Measurements from ENCODE around the gene SFI1.
A peak's percentile ranks its signal among the peaks of the same experiment; 100 is the strongest.
"Not testable (repeated sequence)": the region's sequence is repeated elsewhere in the genome, so short reads cannot be mapped to it uniquely, and the experiment has no call there.

SFI1 gene

GRCh38 chr22:31540166-31540565 is 43.8 kb downstream of the SFI1 start:
- H3K18ac ChIP-seq (ENCODE audit: low read depth in 1 of 2, low read length in 2 of 2); H2BK120ac ChIP-seq (ENCODE audit: low read depth, low read length); H3K4me3 ChIP-seq (ENCODE audit: insufficient read depth in 1 of 2, low read depth in 1 of 2, low read length in 2 of 2); H3K4me2 ChIP-seq (ENCODE audit: low read length, poor library complexity, severe bottlenecking); H2AK5ac ChIP-seq (ENCODE audit: low read length, severe bottlenecking); H3K9me3 ChIP-seq (ENCODE audit: control insufficient read depth, low read length); H2BK15ac ChIP-seq (ENCODE audit: low read depth, poor library complexity, severe bottlenecking); H3K79me1 ChIP-seq (replicated peaks; ENCODE audit: low read length, poor library complexity, severe bottlenecking); DNase-seq; H3K27me3 ChIP-seq (ENCODE audit: control insufficient read depth in 1 of 2, insufficient read depth in 1 of 2, low read length in 2 of 2); H3K27ac ChIP-seq (ENCODE audit: low read length, poor library complexity, severe bottlenecking); H2BK5ac ChIP-seq (ENCODE audit: low read depth, low read length, poor library complexity, severe bottlenecking); H3K4me1 ChIP-seq (ENCODE audit: control insufficient read depth, insufficient read depth, low read depth, low read length); H3K9ac ChIP-seq (ENCODE audit: low read length); H2BK12ac ChIP-seq (ENCODE audit: low read length in 2 of 2); H2AFZ ChIP-seq (ENCODE audit: low read depth, low read length); H3K4ac ChIP-seq (ENCODE audit: low read depth in 1 of 2, low read length in 2 of 2); H3K23ac ChIP-seq (ENCODE audit: low read length in 2 of 2); H4K8ac ChIP-seq (ENCODE audit: low read length); H3K14ac ChIP-seq (ENCODE audit: low read length in 2 of 2); H3K36me3 ChIP-seq (ENCODE audit: control insufficient read depth in 1 of 2, insufficient read depth in 2 of 2, low read depth in 1 of 2, low read length in 2 of 2); H4K91ac ChIP-seq (ENCODE audit: low read length): not testable (repeated sequence)
- 100% methylated on average over 3 of the region's 4 CpGs for WGBS

- WGBS = 95% methylated on average over 5 of the region's 5 CpGs
- H2AK5ac ChIP-seq (ENCODE audit: low read length, severe bottlenecking) = no peak overlapping the region
- no peak overlapping the region for H3K4me3 ChIP-seq (ENCODE audit: insufficient read depth in 1 of 2, low read depth in 1 of 2, low read length in 2 of 2)
- no peak overlapping the region for H3K4me2 ChIP-seq (ENCODE audit: low read length, poor library complexity, severe bottlenecking)
- no peaks in the 10 kb centered on the region for H3K9me3 ChIP-seq (ENCODE audit: control insufficient read depth, low read length)
- H2BK120ac ChIP-seq (ENCODE audit: low read depth, low read length) = no peak overlapping the region
- H3K4me1 ChIP-seq (ENCODE audit: control insufficient read depth, insufficient read depth, low read depth, low read length) = peaks cover 7% of the 10 kb centered on the region
- no peak overlapping the region for H2BK5ac ChIP-seq (ENCODE audit: low read depth, low read length, poor library complexity, severe bottlenecking)
- H2AFZ ChIP-seq (ENCODE audit: low read depth, low read length) = no peak overlapping the region
- H3K79me1 ChIP-seq (replicated peaks; ENCODE audit: low read length, poor library complexity, severe bottlenecking) = peaks cover 1% of the 10 kb centered on the region
- no peak overlapping the region for H2BK15ac ChIP-seq (ENCODE audit: low read depth, poor library complexity, severe bottlenecking)
- H3K23ac ChIP-seq (ENCODE audit: low read length in 2 of 2) = no peak overlapping the region
- no peaks in the 10 kb centered on the region for H3K27me3 ChIP-seq (ENCODE audit: control insufficient read depth in 1 of 2, insufficient read depth in 1 of 2, low read length in 2 of 2)
- no peak overlapping the region for H3K9ac ChIP-seq (ENCODE audit: low read length)
- H3K36me3 ChIP-seq (ENCODE audit: control insufficient read depth in 1 of 2, insufficient read depth in 2 of 2, low read depth in 1 of 2, low read length in 2 of 2) = peaks cover 2 to 5% of the 10 kb centered on the region in 2 experiments
- H3K27ac ChIP-seq (ENCODE audit: low read length, poor library complexity, severe bottlenecking) = no peak overlapping the region
- no peak overlapping the region for H3K14ac ChIP-seq (ENCODE audit: low read length in 2 of 2)
- H4K91ac ChIP-seq (ENCODE audit: low read length) = no peak overlapping the region
- no peak overlapping the region for H4K8ac ChIP-seq (ENCODE audit: low read length)
- H3K18ac ChIP-seq (ENCODE audit: low read depth in 1 of 2, low read length in 2 of 2) = no peak overlapping the region
- no peak overlapping the region for H2BK12ac ChIP-seq (ENCODE audit: low read length in 2 of 2)
- no peak for DNase-seq
- H3K4ac ChIP-seq (ENCODE audit: low read depth in 1 of 2, low read length in 2 of 2) = no peak overlapping the region
Measured at GRCh38 chr22:31540966-31541365, 44.6 kb downstream of the SFI1 start.

GRCh38 chr22:31544481-31545480 is 48.4 kb downstream of the SFI1 start:
- no peak overlapping the region for H3K9ac ChIP-seq (ENCODE audit: low read length)
- H3K27ac ChIP-seq (ENCODE audit: low read length, poor library complexity, severe bottlenecking) = peak overlapping the region; percentile 67
- no peaks in the 10 kb centered on the region for H3K9me3 ChIP-seq (ENCODE audit: control insufficient read depth, low read length)
- H3K27me3 ChIP-seq (ENCODE audit: control insufficient read depth in 1 of 2, insufficient read depth in 1 of 2, low read length in 2 of 2) = no peaks in the 10 kb centered on the region
- peak overlapping the region; percentile 57 for H2BK5ac ChIP-seq (ENCODE audit: low read depth, low read length, poor library complexity, severe bottlenecking)
- H3K4me2 ChIP-seq (ENCODE audit: low read length, poor library complexity, severe bottlenecking) = no peak overlapping the region
- H3K36me3 ChIP-seq (ENCODE audit: control insufficient read depth in 1 of 2, insufficient read depth in 2 of 2, low read depth in 1 of 2, low read length in 2 of 2) = peaks cover 6% of the 10 kb centered on the region in 2 experiments
- peaks cover 7% of the 10 kb centered on the region for H3K4me1 ChIP-seq (ENCODE audit: control insufficient read depth, insufficient read depth, low read depth, low read length)
- H2BK15ac ChIP-seq (ENCODE audit: low read depth, poor library complexity, severe bottlenecking) = no peak overlapping the region
- WGBS = 91% methylated on average over 11 of the region's 15 CpGs
- H3K79me1 ChIP-seq (replicated peaks; ENCODE audit: low read length, poor library complexity, severe bottlenecking) = peaks cover 3% of the 10 kb centered on the region
- no peak overlapping the region for H3K18ac ChIP-seq (ENCODE audit: low read depth in 1 of 2, low read length in 2 of 2)
- no peak overlapping the region for H3K4ac ChIP-seq (ENCODE audit: low read depth in 1 of 2, low read length in 2 of 2)
- no peak overlapping the region for H2AK5ac ChIP-seq (ENCODE audit: low read length, severe bottlenecking)
- no peak overlapping the region for H3K23ac ChIP-seq (ENCODE audit: low read length in 2 of 2)
- H2BK120ac ChIP-seq (ENCODE audit: low read depth, low read length) = no peak overlapping the region
- H4K8ac ChIP-seq (ENCODE audit: low read length) = no peak overlapping the region
- H2AFZ ChIP-seq (ENCODE audit: low read depth, low read length) = no peak overlapping the region
- H4K91ac ChIP-seq (ENCODE audit: low read length) = no peak overlapping the region
- H2BK12ac ChIP-seq (ENCODE audit: low read length in 2 of 2) = no peak overlapping the region
- DNase-seq = no peak
- H3K14ac ChIP-seq (ENCODE audit: low read length in 2 of 2) = no peak overlapping the region
- H3K4me3 ChIP-seq (ENCODE audit: insufficient read depth in 1 of 2, low read depth in 1 of 2, low read length in 2 of 2) = no peak overlapping the region

GRCh38 chr22:31550871-31551370 is 54.6 kb downstream of the SFI1 start:
- 92% methylated on average over 4 of the region's 4 CpGs for WGBS
- Histone ChIP-seq H3K27ac (ENCODE audit: low read length, poor library complexity, severe bottlenecking) (no peak overlapping the region), H3K36me3 (ENCODE audit: control insufficient read depth in 1 of 2, insufficient read depth in 2 of 2, low read depth in 1 of 2, low read length in 2 of 2) (peaks cover 12 to 23% of the 10 kb centered on the region in 2 experiments), H3K4ac (ENCODE audit: low read depth in 1 of 2, low read length in 2 of 2) (no peak overlapping the region), H4K91ac (ENCODE audit: low read length) (no peak overlapping the region), H3K9me3 (ENCODE audit: control insufficient read depth, low read length) (no peaks in the 10 kb centered on the region), H3K4me3 (ENCODE audit: insufficient read depth in 1 of 2, low read depth in 1 of 2, low read length in 2 of 2) (no peak overlapping the region), H3K14ac (ENCODE audit: low read length in 2 of 2) (no peak overlapping the region), H3K9ac (ENCODE audit: low read length) (no peak overlapping the region), H3K79me1 (replicated peaks; ENCODE audit: low read length, poor library complexity, severe bottlenecking) (peaks cover 2% of the 10 kb centered on the region), H2BK5ac (ENCODE audit: low read depth, low read length, poor library complexity, severe bottlenecking) (no peak overlapping the region), H3K23ac (ENCODE audit: low read length in 2 of 2) (no peak overlapping the region), H3K4me1 (ENCODE audit: control insufficient read depth, insufficient read depth, low read depth, low read length) (peaks cover 3% of the 10 kb centered on the region), H3K18ac (ENCODE audit: low read depth in 1 of 2, low read length in 2 of 2) (no peak overlapping the region), H2AFZ (ENCODE audit: low read depth, low read length) (no peak overlapping the region), H2BK12ac (ENCODE audit: low read length in 2 of 2) (no peak overlapping the region), H2BK120ac (ENCODE audit: low read depth, low read length) (no peak overlapping the region), H2AK5ac (ENCODE audit: low read length, severe bottlenecking) (no peak overlapping the region), H2BK15ac (ENCODE audit: low read depth, poor library complexity, severe bottlenecking) (no peak overlapping the region), H3K4me2 (ENCODE audit: low read length, poor library complexity, severe bottlenecking) (no peak overlapping the region), H3K27me3 (ENCODE audit: control insufficient read depth in 1 of 2, insufficient read depth in 1 of 2, low read length in 2 of 2) (no peaks in the 10 kb centered on the region), H4K8ac (ENCODE audit: low read length) (no peak overlapping the region)
- DNase-seq = no peak
